ENCODE results near the gene BPGM.
"Not testable (repeated sequence)": the region's sequence is repeated elsewhere in the genome, so short reads cannot be mapped to it uniquely, and the experiment has no call there.

The BPGM gene

GRCh38 chr7:134667899-134668298 lies 21.2 kb downstream of the BPGM start:
- peak; percentile 43 for DNase-seq

GRCh38 chr7:134669388-134669787 lies 22.7 kb downstream of the BPGM start:
- peak; percentile 46 for DNase-seq

DNA sequence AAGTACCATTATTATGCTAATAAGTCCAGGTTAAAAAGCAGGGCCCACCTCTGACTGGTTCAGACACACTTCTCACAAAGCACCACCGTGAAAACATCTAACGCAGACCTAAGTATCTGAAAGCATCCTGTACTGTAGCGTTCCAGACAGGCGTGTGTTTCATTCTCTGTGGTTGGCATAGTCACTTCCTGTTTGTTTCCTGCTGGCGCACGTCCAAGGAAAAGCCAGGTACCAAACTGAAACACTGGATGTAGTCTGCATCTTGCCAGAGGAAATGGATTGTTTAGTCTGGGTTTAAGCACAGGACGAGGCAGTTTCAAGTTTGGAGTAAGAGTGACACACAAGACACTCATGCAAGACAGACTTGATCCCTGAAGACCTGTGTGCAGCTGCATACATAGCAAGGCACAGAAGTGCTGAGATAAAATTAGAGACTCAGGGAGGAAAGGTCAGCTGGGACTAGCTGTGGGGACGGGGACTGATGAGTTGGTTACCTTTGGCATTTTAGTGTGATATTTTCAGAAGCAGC lies 23.3 kb downstream of the BPGM start:
- DNase-seq: peak; percentile 76

DNA sequence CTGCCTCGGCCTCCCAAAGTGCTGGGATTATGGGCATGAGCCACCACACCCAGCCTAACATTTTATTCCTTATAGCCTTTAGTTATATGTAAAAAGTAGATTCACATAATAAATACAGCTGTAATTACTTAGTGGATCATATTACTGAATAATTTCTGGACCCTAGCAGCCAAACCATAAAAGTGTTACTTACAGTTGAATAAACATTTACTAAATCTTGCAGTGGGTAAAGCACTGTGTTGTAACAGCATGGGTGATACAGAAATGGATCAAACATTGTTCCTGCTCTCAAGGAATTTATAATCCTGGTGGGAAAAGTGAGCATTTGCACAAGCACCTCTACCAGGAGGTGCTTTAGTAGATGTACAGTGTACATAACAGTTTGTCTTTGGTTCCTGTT lies 25.0 kb downstream of the BPGM start:
- no peak for DNase-seq

- no peak for DNase-seq
These were observed 27.8 kb downstream of the BPGM start for GRCh38 chr7:134674424-134674823.

GRCh38 chr7:134676743-134677142 lies 30.1 kb downstream of the BPGM start:
- no peak for DNase-seq

DNA sequence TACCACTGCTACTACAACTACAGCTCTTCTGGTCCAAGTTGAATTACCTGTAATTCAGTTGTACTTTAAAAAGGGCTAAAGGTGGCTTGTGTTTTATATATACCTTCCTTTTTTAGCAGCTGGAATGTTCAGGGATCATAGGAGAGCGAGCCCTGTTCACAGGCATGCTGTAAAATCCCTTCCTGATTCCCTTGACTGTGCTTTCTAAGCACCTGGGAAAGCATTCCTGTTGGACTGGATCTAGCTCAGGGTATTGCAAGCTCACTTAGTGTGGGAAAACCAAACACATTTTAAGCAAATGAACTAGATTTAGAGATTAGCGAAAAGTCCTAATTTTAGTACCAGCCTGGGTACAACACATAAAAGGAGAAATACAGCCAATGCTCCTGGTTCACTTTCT lies 31.5 kb downstream of the BPGM start:
- DNase-seq: no peak

GRCh38 chr7:134679006-134679405 lies 32.4 kb downstream of the BPGM start:
- DNase-seq: no peak

- DNase-seq: no peak
These were observed 37.5 kb downstream of the BPGM start for GRCh38 chr7:134684165-134684564.

GRCh38 chr7:134685250-134685649 lies 38.6 kb downstream of the BPGM start:
- no peak for DNase-seq

- DNase-seq: no peak
These were observed 40.1 kb downstream of the BPGM start for GRCh38 chr7:134686786-134687185.

- DNase-seq: not testable (repeated sequence)
These were observed 42.9 kb downstream of the BPGM start for GRCh38 chr7:134689550-134689949.

DNA sequence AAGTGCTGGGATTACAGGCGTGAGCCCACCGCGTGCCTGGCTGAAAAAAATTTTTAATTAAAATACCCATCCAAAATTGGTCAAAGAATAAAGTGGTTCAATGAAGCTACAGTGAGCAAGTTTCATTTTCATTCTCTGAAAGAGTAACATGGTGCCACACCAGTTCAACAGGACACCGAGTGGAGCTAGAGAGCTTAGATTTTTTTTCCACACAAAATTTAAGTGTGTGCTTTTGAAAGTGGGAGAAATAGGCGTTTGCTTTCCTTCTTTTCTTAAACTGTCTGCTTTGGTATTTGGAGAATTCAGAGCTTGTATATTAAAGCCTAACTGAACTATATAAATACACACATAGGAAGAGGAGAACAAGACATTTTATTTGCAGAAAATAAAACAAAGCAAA lies 43.4 kb downstream of the BPGM start:
- DNase-seq: peak; percentile 29

GRCh38 chr7:134690614-134691504 lies 44.2 kb downstream of the BPGM start:
- DNase-seq: no peak

DNA sequence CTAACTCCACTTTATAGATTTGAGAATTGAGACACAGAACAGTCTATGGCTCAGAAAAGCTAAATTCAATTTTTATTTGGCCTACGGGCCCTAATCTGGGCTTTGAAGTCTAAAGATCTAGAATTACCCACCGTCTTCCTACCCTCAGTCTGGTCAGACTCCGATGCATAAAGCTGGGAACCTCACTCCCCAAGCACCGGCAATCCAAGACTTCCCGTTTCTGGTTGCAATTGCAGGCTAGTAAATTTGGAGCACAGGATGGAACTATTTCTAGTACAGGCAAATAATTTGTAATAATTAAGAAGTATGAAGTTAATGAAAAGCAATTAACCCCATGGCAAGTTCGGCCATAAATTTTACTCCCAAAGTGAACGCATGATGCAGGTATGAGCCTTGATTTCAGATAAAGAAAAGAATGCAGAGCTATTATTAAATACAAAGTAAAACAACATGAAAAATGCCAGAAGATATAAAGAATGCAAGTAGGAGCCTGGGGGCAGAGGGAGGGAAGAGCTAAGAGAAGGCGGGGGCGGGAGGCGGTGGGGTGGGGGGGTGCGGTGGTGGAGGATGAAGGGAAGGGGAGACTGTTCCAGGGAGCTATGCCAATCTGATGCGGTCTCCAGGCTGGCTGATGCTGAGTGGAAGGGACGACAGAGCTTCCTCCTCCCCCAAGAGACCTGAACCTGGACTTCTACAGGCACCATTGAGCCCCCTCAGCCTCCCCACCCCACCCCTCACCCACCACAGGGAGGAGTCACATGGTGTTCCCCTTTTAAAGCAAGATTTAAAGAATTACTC lies 45.1 kb downstream of the BPGM start:
- no peak for DNase-seq

- no peak for DNase-seq
These were observed 45.7 kb downstream of the BPGM start for GRCh38 chr7:134692344-134692705.

DNA sequence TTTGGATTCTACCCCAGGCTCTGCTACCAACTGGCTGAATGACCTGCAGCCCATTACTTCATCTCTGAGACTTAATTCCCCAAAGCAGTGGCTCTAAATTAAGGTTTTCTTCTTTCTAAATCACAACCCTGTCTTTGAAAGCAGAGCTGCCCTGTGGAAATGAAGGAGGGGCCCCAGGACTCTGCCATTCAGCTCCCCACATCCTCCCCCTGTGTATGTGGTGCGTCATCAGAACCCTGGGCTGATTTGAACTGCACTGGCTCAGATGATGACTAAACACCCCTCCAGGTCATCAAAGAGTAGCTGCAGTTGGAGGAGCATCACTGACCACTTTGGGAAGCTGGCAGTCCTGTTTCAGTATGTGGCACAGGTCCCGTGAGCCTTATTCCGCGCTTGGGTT lies 46.6 kb downstream of the BPGM start:
- DNase-seq: peak; percentile 23

DNA sequence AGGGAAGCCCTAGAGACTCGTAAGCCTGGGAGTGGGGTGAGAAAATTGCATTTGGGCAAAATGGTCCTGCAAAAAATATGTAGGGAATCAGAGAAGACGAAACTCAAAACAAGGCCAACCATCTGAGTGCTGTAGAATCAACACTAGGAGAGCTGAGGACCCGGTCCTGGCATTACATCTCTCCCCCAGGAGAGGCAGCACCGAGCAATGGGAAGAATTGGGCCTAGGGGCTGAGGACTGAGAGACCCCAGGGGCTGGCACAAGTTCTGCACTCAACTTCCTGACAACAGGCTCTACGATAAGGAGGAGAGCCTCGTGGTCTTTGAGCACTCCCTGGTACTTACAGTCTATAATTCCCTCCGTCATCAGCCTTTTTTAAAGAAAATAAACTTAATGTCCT lies 47.6 kb downstream of the BPGM start:
- no peak for DNase-seq

DNA sequence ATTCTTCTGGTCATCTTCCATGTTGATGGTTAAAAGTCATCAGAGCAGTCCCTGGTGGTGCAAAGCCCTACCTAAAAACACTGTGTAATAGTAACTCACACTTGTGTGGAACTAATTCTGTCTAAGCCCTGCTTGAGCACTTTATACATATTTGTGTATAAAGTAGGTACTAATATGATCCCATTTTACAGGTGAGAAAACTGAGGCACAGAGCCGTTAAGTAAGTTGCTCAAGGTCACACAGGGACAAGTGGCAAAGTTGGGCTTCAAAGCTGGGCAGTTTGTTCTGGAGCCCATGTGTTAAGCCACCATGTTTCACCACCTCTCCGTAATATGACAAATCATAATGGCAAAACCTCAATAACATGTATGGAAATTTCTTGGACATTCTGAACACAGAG lies 48.1 kb downstream of the BPGM start:
- DNase-seq: no peak

GRCh38 chr7:134695321-134695860 lies 48.7 kb downstream of the BPGM start:
- no peak for DNase-seq

DNA sequence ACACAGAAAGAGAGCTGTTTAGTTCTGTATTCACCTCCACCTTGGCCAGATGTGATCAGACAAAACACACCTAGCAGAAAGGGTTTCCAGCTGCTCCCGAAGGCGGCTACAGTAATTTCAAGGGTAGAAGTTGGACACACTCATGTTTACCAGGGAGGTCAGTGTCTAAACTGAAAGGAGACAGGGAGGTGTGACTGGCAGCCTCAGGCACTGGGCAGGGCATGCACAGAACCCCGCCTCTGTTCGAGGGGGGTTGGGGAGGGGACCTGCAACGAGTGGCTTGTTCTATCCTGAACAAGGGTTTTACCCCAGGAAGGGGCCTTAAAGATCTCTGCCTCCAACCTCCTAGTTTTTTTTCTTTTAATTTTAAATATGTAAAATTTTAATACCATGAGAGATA lies 49.6 kb downstream of the BPGM start:
- DNase-seq: no peak

GRCh38 chr7:134697205-134697886 lies 50.7 kb downstream of the BPGM start:
- DNase-seq: no peak

DNA sequence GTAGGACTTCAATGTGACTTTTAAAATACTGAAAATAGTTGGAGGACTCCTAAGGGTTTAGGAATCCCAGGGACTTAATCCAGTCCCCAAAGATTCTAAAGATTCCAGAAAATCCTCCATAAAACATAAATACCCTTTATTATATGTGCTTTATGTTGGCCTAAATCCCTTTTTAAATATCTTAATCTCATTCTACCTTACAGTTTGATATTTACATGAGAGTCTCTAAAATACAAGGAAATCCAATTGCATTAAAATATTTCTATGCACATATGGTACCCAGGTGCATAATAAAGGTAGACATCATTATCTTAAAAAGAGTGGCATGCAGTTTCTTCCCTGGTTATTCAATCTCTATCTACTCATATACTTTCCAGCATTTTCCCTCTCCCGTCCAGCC lies 51.8 kb downstream of the BPGM start:
- no peak for DNase-seq
